ENCODE data around the gene SGSM2. TPM values are rescaled to one million over a fixed set of nuclear protein-coding genes. Genes with fewer than 3 reads are reported as not detected.
"Not testable (repeated sequence)": the region's sequence is repeated elsewhere in the genome, so short reads cannot be mapped to it uniquely, and the experiment has no call there.

The SGSM2 gene
- 52.4 and 57.2 TPM in 2 replicates for total RNA-seq

- intact Hi-C loops (cut with micrococcal nuclease) = loop anchor here (2.0 kb wide), 4 partner anchors 34 to 282 kb away; partner anchors contain the start of genes HIC1, MNT, SMG6 and SRR
These were observed at the start of gene SGSM2 for GRCh38 chr17:2336852-2337543. SGSM2 (plus strand) TSS chr17:2337501; CDS start chr17:2337689, 188 bp downstream.

GRCh38 chr17:2289878-2290478 is 47.3 kb upstream of the SGSM2 start:
- intact Hi-C loops (cut with micrococcal nuclease) = no loop called here

- intact Hi-C loops (cut with micrococcal nuclease) = no loop called here
These were observed 45.2 kb upstream of the SGSM2 start for GRCh38 chr17:2292100-2292499.

- intact Hi-C loops (cut with micrococcal nuclease) = no loop called here
These were observed 41.7 kb upstream of the SGSM2 start for GRCh38 chr17:2295575-2295974.

GRCh38 chr17:2297023-2297422 is 40.3 kb upstream of the SGSM2 start:
- intact Hi-C loops (cut with micrococcal nuclease) = no loop called here

GRCh38 chr17:2299136-2299535 is 38.2 kb upstream of the SGSM2 start:
- intact Hi-C loops (cut with micrococcal nuclease) = no loop called here

GRCh38 chr17:2299756-2300155 is 37.5 kb upstream of the SGSM2 start:
- intact Hi-C loops (cut with micrococcal nuclease) = loop anchor here (5.0 to 10.0 kb wide), 2 partner anchors 413 to 1545 kb away; partner anchors contain the start of genes CLUH and GEMIN4

GRCh38 chr17:2302778-2303203 is 34.5 kb upstream of the SGSM2 start:
- intact Hi-C loops (cut with micrococcal nuclease) = loop anchor here (1.0 to 10.0 kb wide), 5 partner anchors 34 to 1548 kb away; partner anchors contain the start of genes CLUH, GEMIN4, MNT and SGSM2

GRCh38 chr17:2303204-2304188 is 33.8 kb upstream of the SGSM2 start, which contains the start of the genes SMG6 and SRR:
SMG6 (minus strand) TSS chr17:2303785; CDS start chr17:2303720, 65 bp downstream.
SRR (plus strand) TSS chr17:2303950; CDS start chr17:2315561, 11,611 bp downstream.
- intact Hi-C loops (cut with micrococcal nuclease) = loop anchor here (1.0 to 10.0 kb wide), 5 partner anchors 33 to 1549 kb away; partner anchors contain the start of genes CLUH, GEMIN4, MNT and SGSM2

- intact Hi-C loops (cut with micrococcal nuclease) = loop anchor here (5.0 to 10.0 kb wide), 2 partner anchors 407 to 1550 kb away; partner anchors contain the start of genes CLUH and GEMIN4
These were observed 32.4 kb upstream of the SGSM2 start for GRCh38 chr17:2304931-2305330.

- intact Hi-C loops (cut with micrococcal nuclease) = loop anchor here (10.0 kb wide), 1 partner anchor 1555 kb away; the partner anchor contains the start of gene GEMIN4
These were observed 27.8 kb upstream of the SGSM2 start for GRCh38 chr17:2309338-2310154.

- intact Hi-C loops (cut with micrococcal nuclease) = no loop called here
These were observed 24.6 kb upstream of the SGSM2 start for GRCh38 chr17:2312736-2313135.

GRCh38 chr17:2316916-2317205 is 20.4 kb upstream of the SGSM2 start:
- intact Hi-C loops (cut with micrococcal nuclease) = not testable (repeated sequence)

- intact Hi-C loops (cut with micrococcal nuclease) = no loop called here
These were observed 19.5 kb upstream of the SGSM2 start for GRCh38 chr17:2317796-2318195.

- intact Hi-C loops (cut with micrococcal nuclease) = no loop called here
These were observed 18.2 kb upstream of the SGSM2 start for GRCh38 chr17:2319051-2319450.

- intact Hi-C loops (cut with micrococcal nuclease) = no loop called here
These were observed 15.9 kb upstream of the SGSM2 start for GRCh38 chr17:2321399-2321798.

GRCh38 chr17:2323629-2324314 is 13.5 kb upstream of the SGSM2 start:
- intact Hi-C loops (cut with micrococcal nuclease) = no loop called here

GRCh38 chr17:2331303-2331702 is 6.0 kb upstream of the SGSM2 start:
- intact Hi-C loops (cut with micrococcal nuclease) = no loop called here

- intact Hi-C loops (cut with micrococcal nuclease) = loop anchor here (2.0 kb wide), 4 partner anchors 33 to 281 kb away; partner anchors contain the start of genes HIC1, MNT, SMG6 and SRR
These were observed 1.5 kb upstream of the SGSM2 start for GRCh38 chr17:2335726-2336214.
